Endometrium (tissue), 2 donors: ENCODE data around the gene UBXN11.
"Not testable (repeated sequence)": the region's sequence is repeated elsewhere in the genome, so short reads cannot be mapped to it uniquely, and the experiment has no call there.

ENCODE experiments used
- FAIRE-seq: peaks from 2 replicates; lab custom pipeline; 2012; peaks lifted over from hg19 to GRCh38; lab: Jason Lieb, UNC
- donor health status: control.
- donor health status: control.

UBXN11 gene

GRCh38 chr1:26336477-26337205 lies 30.2 kb upstream of the UBXN11 start:
- no peak for FAIRE-seq

DNA sequence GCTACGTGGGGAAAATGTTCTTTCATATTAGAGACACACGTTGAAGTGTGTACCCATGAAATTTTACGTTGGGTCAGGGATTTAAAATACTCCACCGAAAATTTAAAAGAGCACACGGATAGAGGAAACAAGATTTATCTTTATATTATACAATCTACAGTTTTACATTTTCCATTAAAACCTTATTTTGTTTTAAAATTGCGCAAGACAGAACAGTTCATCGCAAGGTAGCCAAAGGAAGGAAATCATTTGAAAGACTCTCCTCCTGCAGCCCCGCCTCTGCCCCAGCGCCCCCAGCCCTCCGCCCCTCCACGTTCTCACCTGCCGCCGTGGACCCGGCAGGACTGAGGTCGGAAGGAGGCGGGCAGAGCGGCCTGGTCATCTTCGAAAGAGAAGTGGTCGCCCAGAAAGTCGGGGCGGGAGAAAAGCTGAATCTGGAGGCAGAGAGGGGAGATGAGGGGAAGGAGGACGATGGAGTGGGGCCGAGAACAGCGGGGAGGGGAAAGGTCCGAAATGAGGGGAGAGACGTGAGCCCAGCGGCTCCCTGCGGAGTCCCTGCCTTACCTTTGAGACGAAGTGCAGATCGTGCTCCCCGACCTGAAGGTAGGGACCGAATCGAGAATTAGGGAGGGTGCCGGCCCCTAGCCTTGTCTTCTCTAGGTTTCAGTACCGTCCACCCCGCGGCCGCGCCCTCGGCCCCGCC lies 29.5 kb upstream of the UBXN11 start:
- FAIRE-seq: no peak

DNA sequence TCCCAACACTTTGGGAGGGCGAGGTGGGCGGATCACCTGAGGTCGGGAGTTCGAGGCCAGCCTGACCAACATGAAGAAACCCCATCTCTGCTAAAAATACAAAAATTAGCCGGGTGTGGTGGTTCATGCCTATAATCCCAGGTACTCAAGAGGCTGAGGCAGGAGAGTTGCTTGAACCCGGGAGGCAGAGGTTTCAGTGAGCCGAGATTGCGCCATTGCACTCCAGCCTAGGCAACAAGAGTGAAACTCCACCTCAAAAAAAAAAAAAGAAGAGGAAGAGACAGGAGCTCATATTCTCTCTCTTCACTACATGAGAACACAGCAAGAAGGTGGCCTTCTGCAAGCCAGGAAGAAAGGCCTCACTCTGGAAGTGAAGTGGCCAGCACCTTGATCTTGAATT lies 26.9 kb upstream of the UBXN11 start:
- FAIRE-seq: not testable (repeated sequence)

DNA sequence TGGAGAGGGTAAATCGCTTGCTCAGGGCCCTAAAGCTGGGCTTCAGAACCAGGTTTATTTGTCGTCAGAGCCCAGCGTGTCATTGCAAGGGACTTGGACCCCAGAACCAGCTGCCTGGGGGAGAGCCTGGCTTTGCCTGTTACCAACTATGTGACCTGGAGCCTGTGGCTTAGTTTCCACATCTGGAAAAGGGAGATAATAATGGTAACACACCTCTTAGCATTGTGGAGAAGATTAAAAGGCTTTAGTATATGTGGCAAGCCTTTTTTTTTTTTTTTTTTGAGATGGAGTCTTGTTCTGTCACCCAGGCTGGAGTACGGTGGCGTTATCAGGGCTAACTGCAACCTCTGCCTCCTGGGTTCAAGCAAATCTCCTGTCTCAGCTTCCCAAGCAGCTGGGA lies 23.8 kb upstream of the UBXN11 start:
- FAIRE-seq: no peak

DNA sequence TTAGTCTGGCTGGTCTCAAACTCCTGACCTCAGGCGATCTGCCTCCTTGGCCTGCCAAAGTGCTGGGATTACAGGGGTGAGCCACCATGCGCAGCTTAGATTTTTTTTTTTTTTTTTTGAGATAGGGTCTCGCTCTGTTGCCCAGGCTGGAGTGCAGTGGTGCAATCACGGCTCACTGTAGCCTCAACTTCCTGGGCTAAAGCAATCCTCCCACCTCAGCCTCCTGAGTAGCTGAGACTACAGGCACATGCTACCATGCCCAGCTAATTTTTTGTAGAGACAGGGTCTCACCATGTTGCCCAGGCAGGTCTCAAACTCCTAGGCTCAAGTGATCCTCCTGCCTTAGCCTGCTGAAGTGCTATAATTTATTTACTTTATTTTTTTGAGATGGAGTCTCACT lies 22.9 kb upstream of the UBXN11 start:
- FAIRE-seq: not testable (repeated sequence)

- no peak for FAIRE-seq
Measured at GRCh38 chr1:26328597-26328996, 22.2 kb upstream of the UBXN11 start.

GRCh38 chr1:26327956-26328362 lies 21.5 kb upstream of the UBXN11 start:
- FAIRE-seq: no peak

GRCh38 chr1:26324550-26324949 lies 18.1 kb upstream of the UBXN11 start:
- no peak for FAIRE-seq

DNA sequence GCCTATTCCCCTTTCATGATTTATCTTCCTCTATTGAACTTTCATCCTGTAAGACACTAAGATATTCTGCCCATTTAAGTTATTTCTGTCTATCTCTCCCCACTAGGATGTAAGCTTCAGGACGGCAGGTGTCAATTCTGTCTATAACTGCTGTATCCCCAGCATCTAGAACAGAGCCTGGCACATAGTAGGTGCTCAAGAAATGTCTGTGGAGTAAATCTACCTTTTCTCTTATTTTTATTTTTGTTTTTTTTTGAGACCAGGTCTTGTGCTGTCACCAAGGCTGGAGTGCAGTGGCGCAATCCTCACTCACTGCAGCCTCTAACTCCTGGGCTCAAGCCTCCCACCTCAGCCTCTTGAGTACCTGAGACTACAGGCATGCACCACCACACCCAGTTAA lies 16.9 kb upstream of the UBXN11 start:
- FAIRE-seq: no peak

GRCh38 chr1:26322042-26322331 lies 15.6 kb upstream of the UBXN11 start:
- FAIRE-seq: no peak

DNA sequence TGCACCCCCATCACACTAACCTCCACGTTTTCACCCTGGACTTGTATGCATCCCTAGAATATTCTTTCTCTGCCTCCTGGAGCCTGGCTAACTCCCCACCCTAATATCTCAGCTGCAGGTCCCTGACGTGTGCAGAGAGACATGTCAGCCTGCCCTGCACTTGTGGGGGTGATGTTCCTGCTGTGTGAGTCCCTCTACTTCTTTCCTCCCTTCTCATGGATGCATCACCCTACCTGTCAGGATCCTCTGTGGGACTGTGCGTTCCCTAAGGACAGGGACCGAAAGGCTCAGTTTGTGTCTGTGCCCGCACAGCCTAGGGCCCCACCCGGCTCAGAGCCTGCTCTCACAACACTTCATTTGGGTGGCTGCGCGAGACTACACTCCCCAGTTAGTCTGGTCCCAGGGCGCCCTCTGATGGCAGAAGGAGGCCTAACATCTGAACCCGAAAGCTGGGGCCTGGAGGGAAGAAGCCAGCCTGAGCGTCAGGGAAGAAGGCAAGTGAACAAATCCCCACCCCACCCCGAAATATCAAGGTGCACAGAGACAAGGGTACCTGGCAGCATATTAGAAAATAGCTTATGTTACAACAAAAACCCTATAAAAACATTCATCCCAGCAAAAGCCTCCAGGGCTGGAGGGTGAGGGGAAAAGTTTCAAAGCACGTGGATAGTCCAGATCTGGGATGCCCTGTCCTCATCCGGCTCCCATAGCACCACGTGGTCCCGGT lies 15.0 kb upstream of the UBXN11 start:
- peak; percentile 12 for FAIRE-seq

DNA sequence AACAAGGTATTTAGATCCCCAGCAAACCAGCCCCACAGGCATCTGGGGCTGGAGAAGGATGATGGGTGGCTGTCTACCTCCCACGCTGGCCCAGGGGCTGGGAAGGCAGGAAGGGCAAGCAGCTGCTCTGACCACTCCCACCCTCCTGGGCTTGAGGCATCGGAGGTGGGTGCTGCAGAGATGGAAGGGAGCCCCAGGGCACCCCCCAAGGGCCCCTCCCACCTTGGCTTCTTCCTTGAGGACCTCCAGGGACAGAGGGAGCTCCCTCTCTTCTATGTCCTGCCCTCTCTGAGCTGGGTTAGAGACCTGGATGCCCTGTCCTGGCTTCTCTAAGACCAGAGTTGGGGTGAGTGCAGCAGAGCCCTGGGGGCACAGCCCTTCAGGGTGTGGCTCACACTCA lies 14.5 kb upstream of the UBXN11 start:
- FAIRE-seq: no peak

GRCh38 chr1:26318338-26319064 lies 12.1 kb upstream of the UBXN11 start:
- no peak for FAIRE-seq

DNA sequence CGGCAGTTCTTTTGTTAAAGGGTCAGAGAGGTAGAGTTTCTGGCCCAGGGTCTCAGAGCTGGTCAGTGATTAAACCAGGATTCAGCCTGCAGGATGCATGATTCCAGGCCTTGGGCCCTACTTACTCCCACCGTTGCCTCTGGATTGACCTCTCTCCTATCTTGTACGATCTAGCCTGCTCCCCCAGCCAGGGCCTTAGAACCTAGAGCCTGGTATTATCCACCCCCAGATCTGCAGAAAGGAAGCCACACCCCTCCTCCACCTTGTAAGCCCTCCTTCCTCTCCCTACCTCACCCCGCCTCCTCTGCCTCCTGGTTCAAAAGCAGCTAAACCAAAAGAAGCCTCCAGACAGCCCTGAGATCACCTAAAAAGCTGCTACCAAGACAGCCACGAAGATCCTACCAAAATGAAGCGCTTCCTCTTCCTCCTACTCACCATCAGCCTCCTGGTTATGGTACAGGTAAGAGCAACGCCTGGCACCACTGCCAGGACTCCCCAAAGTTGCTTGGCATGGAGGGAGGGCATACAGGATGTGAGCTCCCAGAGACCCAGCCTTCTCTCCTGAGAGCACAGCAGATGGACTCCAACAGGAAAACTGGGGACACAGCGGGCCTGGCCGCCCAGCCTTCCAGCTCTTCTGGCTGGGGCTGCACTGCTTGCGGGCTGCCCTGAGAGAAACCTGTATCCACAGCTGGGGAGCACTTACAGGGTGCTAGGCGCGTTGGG lies 11.3 kb upstream of the UBXN11 start, which contains the start of gene CD52:
Gene CD52, plus strand, starts transcription at position 347 of the 726 bp plus-strand sequence. Its CDS starts 60 bp downstream, at position 407.
- FAIRE-seq: no peak

- FAIRE-seq: no peak
Measured at GRCh38 chr1:26317146-26317545, 10.7 kb upstream of the UBXN11 start.

DNA sequence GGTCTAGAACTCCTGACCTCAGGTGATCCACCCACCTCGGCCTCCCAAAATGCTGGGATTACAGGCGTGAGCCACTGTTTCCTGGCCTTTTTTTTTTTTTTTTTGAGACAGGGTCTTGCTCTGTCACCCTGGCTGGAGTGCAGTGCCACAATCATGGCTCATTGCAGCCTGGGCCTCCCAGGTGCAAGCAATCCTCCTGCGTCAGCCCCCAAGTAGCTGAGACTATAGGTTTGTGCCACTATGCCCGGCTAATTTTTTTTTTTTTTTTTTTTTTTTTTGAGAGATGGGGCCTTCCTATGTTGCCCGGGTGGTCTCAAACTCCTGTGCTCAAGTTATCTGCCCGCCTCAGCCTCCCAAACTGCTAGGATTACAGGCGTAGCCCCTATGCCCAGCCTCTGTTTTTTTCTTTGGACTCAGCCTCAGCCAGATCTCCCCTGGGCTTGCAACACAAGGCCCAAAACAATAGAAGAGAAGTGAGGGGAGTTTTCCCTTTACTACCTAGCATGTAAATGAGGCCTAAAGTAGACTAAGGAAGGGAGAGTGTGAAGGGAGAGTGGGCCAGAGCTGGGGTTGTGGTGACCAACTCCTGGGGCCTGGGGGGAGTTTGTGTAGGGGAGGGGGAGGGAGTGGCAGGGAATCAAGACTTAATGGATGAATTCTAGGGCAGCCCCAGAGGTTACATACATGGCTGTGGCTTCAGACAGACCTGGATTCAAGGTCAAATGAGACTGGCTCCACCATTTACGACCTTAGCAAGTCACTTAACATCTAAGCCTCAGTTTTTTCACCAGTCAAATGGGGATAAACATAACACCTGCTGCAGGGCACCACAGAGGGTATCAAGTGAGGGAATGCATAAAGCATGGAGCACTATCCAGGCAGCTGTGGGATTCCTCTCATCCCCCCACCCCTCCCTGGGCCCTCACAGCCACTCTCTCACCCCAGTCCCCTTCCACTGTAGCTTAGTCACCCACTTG lies 9.7 kb upstream of the UBXN11 start:
- FAIRE-seq: no peak

DNA sequence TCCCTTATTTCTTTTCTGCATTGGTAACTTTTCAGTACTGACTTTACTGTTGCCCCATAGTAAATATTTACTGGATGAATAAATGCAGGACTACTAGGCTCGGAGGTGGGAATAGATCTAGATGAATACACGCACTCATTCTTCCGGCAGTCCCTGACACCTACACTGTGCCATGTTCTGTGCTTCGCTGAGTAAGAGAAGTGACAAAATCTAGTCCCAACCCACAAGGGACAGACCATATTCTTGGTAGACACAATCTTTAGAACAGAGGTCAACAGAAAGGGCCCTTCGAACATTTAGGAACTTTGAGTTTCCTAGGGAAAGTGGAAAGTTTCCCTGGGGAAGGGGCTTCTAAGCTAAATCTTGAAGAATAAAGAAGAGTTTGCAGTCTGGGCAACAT lies 8.1 kb upstream of the UBXN11 start:
- no peak for FAIRE-seq

DNA sequence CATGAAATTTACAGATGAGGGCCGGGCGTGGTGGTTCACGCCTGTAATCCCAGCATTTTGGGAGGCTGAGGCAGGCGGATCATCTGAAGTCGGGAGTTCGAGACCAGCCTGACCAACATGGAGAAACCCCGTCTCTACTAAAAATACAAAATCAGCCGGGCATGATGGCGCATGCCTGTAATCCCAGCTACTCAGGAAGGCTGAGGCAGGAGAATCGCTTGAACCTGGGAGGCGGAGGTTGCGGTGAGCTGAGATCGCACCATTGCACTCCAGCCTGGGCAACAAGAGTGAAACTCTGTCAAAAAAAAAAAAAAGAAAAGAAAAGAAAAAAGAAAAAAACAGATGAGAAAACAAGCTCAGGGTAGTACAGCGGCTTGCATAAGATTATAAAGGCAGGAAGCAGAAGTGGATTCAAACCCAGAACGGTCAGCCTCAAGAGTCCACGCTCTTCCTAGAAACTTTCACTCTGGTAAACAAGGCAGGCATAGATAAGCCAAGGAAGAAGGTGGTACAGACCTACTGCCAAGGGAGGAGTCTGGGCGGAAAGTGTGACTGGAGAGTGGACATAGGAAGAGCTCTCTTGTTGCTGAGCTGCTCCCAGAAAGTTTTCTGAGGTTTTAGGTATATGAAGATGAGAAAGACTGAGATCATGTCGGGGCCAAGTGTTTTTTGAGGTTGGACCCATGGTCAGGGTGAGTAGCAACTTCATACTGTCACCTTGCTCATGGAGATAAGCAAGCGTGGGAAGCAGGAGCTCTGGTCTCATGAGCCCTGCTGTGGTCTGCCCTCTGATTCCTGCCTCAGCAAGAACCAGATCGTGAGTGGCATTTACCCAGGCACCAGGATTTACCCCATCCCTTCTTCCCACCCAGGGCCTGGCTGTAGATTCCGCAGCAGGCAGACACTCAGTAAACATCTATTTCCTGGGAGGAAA lies 1.8 kb upstream of the UBXN11 start:
- not testable (repeated sequence) for FAIRE-seq

DNA sequence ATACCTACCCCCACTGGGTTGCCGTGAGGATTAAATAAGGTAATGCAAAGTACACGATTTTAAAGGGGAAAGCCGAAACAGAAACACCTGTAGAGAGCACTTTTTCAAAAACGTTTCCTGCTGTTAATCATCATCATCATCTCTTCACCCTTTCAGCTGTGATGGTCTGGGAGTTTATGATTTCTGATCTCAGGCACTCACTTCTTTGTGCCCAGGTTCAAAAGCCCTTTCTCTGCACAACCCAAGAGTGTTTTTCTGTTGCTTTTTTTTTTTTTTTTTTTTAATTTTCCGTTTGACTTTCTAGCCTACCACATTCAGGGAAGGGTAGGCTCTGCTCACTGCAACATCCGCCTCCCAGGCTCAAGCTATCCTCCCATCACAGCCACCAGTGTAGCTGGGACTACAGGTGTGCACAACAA lies 936 bp upstream of the UBXN11 start:
- FAIRE-seq: no peak
